ENCODE data around the gene FILIP1L. TPM values are rescaled to one million over a fixed set of nuclear protein-coding genes. Genes with fewer than 3 reads are reported as not detected.

Gene FILIP1L
- total and polyA plus RNA-seq, 2 of the 8 experiments (the other 6 are each of a cell fraction or from before 2014, with no cell fraction given), result 0.06 to 0.09 TPM

- no peak overlapping the region for H3K23ac ChIP-seq (ENCODE audit: insufficient read length)
- H2BK12ac ChIP-seq (ENCODE audit: low read depth, low read length), result no peak overlapping the region
- peaks cover 3 to 8% (median 5%) of the 10 kb centered on the region in 4 experiments; a peak in 5 of 7 replicates for H3K4me1 ChIP-seq (replicated peaks in 1 of 4; ENCODE audit: control insufficient read depth in 3 of 4, insufficient read depth in 4 of 4, low read length in 3 of 4)
- H3K14ac ChIP-seq (ENCODE audit: insufficient read length), result no peak overlapping the region
- no peak overlapping the region for H4K8ac ChIP-seq (ENCODE audit: extremely low read depth, insufficient read depth, low read length)
- DNase-seq (ENCODE audit: low read depth in 1 of 2, low spot score in 2 of 2) (no peak), FAIRE-seq (no peak)
- H3K4me2 ChIP-seq (ENCODE audit: insufficient read depth in 1 of 2, low read depth in 2 of 2, low read length in 2 of 2), result no peak overlapping the region
- no peak overlapping the region for H4K91ac ChIP-seq (replicated peaks; ENCODE audit: insufficient read length, low read length)
- H2AK5ac ChIP-seq (ENCODE audit: low read depth, low read length), result no peak overlapping the region
- H3K27me3 ChIP-seq (replicated peaks in 1 of 4; ENCODE audit: control insufficient read depth in 3 of 4, extremely low read depth in 1 of 4, insufficient read depth in 3 of 4, low read length in 3 of 4), result no peaks in the 10 kb centered on the region
- H3K9me3 ChIP-seq (ENCODE audit: insufficient read depth in 2 of 2, low read depth in 1 of 2, low read length in 1 of 2), result no peaks in the 10 kb centered on the region
- no peak overlapping the region for H3K18ac ChIP-seq (ENCODE audit: extremely low read depth, low read length)
- no peak overlapping the region for H4K5ac ChIP-seq (ENCODE audit: insufficient read length, low read depth, low read length)
- H3K23me2 ChIP-seq (ENCODE audit: low read depth, low read length), result no peaks in the 10 kb centered on the region
- no peak overlapping the region for H2BK15ac ChIP-seq (ENCODE audit: low read length)
- no peak overlapping the region for H3K56ac ChIP-seq (replicated peaks; ENCODE audit: insufficient read length, low read depth, low read length)
- H3K79me1 ChIP-seq (ENCODE audit: low read depth, low read length), result no peaks in the 10 kb centered on the region
- no peaks in the 10 kb centered on the region for H3K79me2 ChIP-seq (ENCODE audit: control insufficient read depth in 1 of 2, insufficient read depth in 2 of 2, low read length in 2 of 2)
- no peak overlapping the region for H2BK5ac ChIP-seq (ENCODE audit: low read depth, low read length)
- no peak overlapping the region for H3K27ac ChIP-seq (ENCODE audit: low read depth, low read length)
- no peaks in the 10 kb centered on the region for H4K20me1 ChIP-seq (replicated peaks in 1 of 2; ENCODE audit: control insufficient read depth in 1 of 2, insufficient read depth in 2 of 2, low read length in 2 of 2)
- no peak overlapping the region for H2AFZ ChIP-seq (ENCODE audit: low read length)
- CTCF ChIA-PET (ENCODE audit: partially characterized antibody), result no interaction called here
- H2BK120ac ChIP-seq (replicated peaks; ENCODE audit: low read depth, low read length), result no peak overlapping the region
- POLR2A ChIA-PET (ENCODE audit: partially characterized antibody), result no interaction called here
- H3K4me3 ChIP-seq (ENCODE audit: extremely low read depth in 1 of 4, insufficient read depth in 2 of 4, low read depth in 3 of 4, low read length in 4 of 4), result no peak overlapping the region
- H3K36me3 ChIP-seq (ENCODE audit: control insufficient read depth in 2 of 4, insufficient read depth in 4 of 4, low read length in 3 of 4), result no peaks in the 10 kb centered on the region
- no peak overlapping the region for H2BK20ac ChIP-seq (ENCODE audit: low read length)
- TF ChIP-seq TAF1 (IDR thresholded peaks at IDR 0.05; ENCODE audit: low read depth, low read length) (no peak), RXRA (IDR thresholded peaks at IDR 0.05; ENCODE audit: insufficient read depth, low read depth, low read length) (no peak), EZH2 (IDR thresholded peaks at IDR 0.05; ENCODE audit: low read depth, low read length, severe bottlenecking) (no peak), POLR2A (IDR thresholded peaks at IDR 0.05; ENCODE audit: control extremely low read depth in 1 of 2, low read depth in 2 of 2, low read length in 2 of 2) (no peak), SAP30 (IDR thresholded peaks at IDR 0.05; ENCODE audit: insufficient read depth, insufficient replicate concordance, low read length) (no peak), SIX5 (IDR thresholded peaks at IDR 0.05; ENCODE audit: low read depth, low read length) (no peak), ASH2L (IDR thresholded peaks at IDR 0.05; ENCODE audit: low read length) (no peak), POU5F1 (IDR thresholded peaks at IDR 0.05; ENCODE audit: low read depth, low read length) (no peak), TBP (IDR thresholded peaks at IDR 0.05; ENCODE audit: low read depth, low read length) (no peak), YY1 (IDR thresholded peaks at IDR 0.05; ENCODE audit: low read depth, low read length) (no peak)
- TF ChIP-seq, protein P1, sequence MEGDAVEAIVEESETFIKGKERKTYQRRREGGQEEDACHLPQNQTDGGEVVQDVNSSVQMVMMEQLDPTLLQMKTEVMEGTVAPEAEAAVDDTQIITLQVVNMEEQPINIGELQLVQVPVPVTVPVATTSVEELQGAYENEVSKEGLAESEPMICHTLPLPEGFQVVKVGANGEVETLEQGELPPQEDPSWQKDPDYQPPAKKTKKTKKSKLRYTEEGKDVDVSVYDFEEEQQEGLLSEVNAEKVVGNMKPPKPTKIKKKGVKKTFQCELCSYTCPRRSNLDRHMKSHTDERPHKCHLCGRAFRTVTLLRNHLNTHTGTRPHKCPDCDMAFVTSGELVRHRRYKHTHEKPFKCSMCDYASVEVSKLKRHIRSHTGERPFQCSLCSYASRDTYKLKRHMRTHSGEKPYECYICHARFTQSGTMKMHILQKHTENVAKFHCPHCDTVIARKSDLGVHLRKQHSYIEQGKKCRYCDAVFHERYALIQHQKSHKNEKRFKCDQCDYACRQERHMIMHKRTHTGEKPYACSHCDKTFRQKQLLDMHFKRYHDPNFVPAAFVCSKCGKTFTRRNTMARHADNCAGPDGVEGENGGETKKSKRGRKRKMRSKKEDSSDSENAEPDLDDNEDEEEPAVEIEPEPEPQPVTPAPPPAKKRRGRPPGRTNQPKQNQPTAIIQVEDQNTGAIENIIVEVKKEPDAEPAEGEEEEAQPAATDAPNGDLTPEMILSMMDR (IDR thresholded peaks at IDR 0.05; ENCODE audit: control extremely low read depth in 1 of 3, insufficient read depth in 1 of 3, low read depth in 1 of 3, low read length in 3 of 3), result no peak
- H3K9ac ChIP-seq (replicated peaks in 1 of 4; ENCODE audit: extremely low read depth in 1 of 4, low read depth in 3 of 4, low read length in 3 of 4), result no peak overlapping the region
- H3K4ac ChIP-seq (replicated peaks; ENCODE audit: insufficient read length, low read depth, low read length), result no peak overlapping the region
- WGBS, 2 experiments (ENCODE audit: extremely low coverage in 1 of 2, insufficient coverage in 1 of 2, insufficient read length in 1 of 2, insufficient replicate concordance in 2 of 2, low coverage in 1 of 2, low lambda C conversion rate in 2 of 2, missing lambda C conversion rate in 1 of 2), result 86% methylated on average over 1 of the region's 1 CpG; no CpG with 5 or more reads in 1 of the 2 experiments
Observed at GRCh38 chr3:100010087-100010417, 104.2 kb downstream of the FILIP1L start.

Data from H1 (cell line).